GM21515 (cell line): ENCODE measurements around the gene LCN10.

Source experiments
- ATAC-seq: cut with Tn5 transposase; IDR thresholded peaks from one replicate; pipeline ENCODE4 v1.9.1; 2021; ENCODE audit not compliant: unreplicated experiment

The LCN10 gene

GRCh38 chr9:136690104-136690805 lies 52.5 kb downstream of the LCN10 start:
- ATAC-seq = no peak

- ATAC-seq = no peak
Measured at GRCh38 chr9:136689108-136689460, 53.7 kb downstream of the LCN10 start.

- no peak for ATAC-seq
Measured at GRCh38 chr9:136688274-136689107, 54.2 kb downstream of the LCN10 start.
